ENCODE data around the gene ENAH. TPM values are rescaled to one million over a fixed set of nuclear protein-coding genes. Genes with fewer than 3 reads are reported as not detected.
A peak's percentile ranks its signal among the peaks of the same experiment; 100 is the strongest.

Gene ENAH
- total RNA-seq, 1 donor from 2014 or later, result 50.0 TPM

GRCh38 chr1:225691377-225691776, 38.5 kb upstream of the ENAH start:
- TF ChIP-seq CTCF (IDR thresholded peaks at IDR 0.05; ENCODE audit: insufficient read depth, low read length, severe bottlenecking), result no peak
- DNase-seq (ENCODE audit: low read depth) (peak; percentile 81), FAIRE-seq (no peak)
- Histone ChIP-seq H3K36me3 (ENCODE audit: control insufficient read depth, insufficient read depth, low read length) (no peaks in the 10 kb centered on the region), H3K27me3 (ENCODE audit: control insufficient read depth, insufficient read depth, low read length) (no peaks in the 10 kb centered on the region), H3K4me3 (ENCODE audit: low read depth, low read length) (no peak overlapping the region)

GRCh38 chr1:225689882-225690459, 37.0 kb upstream of the ENAH start:
- DNase-seq (ENCODE audit: low read depth) (peak; percentile 86), FAIRE-seq (no peak)
- H3K27me3 ChIP-seq (ENCODE audit: control insufficient read depth, insufficient read depth, low read length), result no peaks in the 10 kb centered on the region
- no peaks in the 10 kb centered on the region for H3K36me3 ChIP-seq (ENCODE audit: control insufficient read depth, insufficient read depth, low read length)
- H3K4me3 ChIP-seq (ENCODE audit: low read depth, low read length), result no peak overlapping the region
- TF ChIP-seq CTCF (IDR thresholded peaks at IDR 0.05; ENCODE audit: insufficient read depth, low read length, severe bottlenecking), result no peak

DNA sequence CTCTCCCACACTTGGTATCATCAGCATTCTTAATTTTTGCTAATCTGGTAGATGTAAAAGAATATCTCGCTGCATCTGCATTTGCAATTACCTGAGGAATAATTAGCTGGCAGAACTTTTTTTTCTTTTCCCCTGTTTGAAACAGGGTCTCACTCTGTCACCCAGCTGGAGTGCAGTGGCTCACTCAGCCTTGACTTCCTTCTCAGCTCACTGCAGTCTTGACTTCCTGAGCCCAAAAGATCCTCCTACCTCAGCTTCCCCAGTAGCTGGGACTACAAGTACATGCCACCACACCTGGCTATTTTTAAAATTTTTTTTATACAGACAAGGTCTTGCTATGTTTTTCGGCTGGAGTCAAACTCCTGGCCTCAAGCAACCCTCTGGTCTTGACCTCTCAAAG, 35.4 kb upstream of the ENAH start:
- Histone ChIP-seq H3K27me3 (ENCODE audit: control insufficient read depth, insufficient read depth, low read length) (no peaks in the 10 kb centered on the region), H3K36me3 (ENCODE audit: control insufficient read depth, insufficient read depth, low read length) (no peaks in the 10 kb centered on the region), H3K4me3 (ENCODE audit: low read depth, low read length) (no peak overlapping the region)
- no peak for FAIRE-seq
- no peak for TF ChIP-seq CTCF (IDR thresholded peaks at IDR 0.05; ENCODE audit: insufficient read depth, low read length, severe bottlenecking)
- DNase-seq (ENCODE audit: low read depth), result no peak

DNA sequence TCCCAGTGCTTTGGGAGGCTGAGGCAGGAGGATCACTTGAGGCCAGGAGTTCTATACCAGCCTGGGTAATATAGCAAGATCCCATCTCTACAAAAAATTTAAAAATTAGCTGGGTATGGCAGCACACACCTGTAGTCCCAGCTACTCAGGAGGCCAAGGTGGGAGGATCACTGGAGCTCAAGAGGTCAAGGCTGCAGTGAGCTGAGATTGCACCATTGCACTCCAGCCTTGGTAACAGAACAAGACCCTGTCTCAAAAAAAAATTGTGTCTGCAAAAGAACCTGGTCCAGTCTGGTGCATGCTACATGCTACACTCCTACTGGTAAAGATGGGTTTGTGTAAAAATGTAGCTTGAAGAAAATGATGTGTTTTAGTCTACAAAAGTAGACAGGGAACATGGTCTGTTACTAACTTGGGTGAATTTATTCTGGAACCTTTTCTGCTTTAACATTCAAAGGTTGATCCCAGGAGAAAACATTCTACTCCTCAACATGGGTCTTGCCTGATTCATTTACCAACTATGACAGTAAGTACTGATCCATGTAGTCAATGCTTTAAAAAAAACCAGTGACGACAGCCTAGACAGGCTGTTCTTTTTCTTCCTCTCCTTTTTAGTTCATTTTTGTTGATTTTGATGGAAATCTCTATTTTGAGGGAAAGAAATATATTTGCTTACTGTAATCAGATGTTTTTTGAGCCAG, 32.7 kb upstream of the ENAH start:
- Histone ChIP-seq H3K27me3 (ENCODE audit: control insufficient read depth, insufficient read depth, low read length) (no peaks in the 10 kb centered on the region), H3K36me3 (ENCODE audit: control insufficient read depth, insufficient read depth, low read length) (no peaks in the 10 kb centered on the region), H3K4me3 (ENCODE audit: low read depth, low read length) (no peak overlapping the region)
- TF ChIP-seq CTCF (IDR thresholded peaks at IDR 0.05; ENCODE audit: insufficient read depth, low read length, severe bottlenecking), result no peak
- DNase-seq (ENCODE audit: low read depth) (no peak), FAIRE-seq (no peak)

DNA sequence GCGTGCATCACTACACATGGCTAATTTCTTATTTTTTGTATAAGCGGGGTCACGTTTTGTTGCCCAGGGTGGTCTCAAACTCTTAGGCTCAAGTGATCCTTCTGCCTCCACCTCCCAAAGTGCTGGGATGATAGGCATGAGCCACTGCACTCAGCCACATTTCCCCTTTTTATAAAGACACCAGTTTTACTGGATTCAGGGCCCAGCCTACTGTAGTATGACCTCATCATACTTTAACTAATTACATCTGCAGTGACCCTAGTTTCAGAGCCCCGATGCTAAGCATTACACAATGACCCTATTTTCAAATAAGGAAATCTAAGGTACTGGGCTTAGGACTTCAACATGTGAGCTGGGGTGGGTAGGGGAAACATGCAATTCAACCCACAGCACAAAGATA, 31.8 kb upstream of the ENAH start:
- no peak overlapping the region for H3K4me3 ChIP-seq (ENCODE audit: low read depth, low read length)
- FAIRE-seq, result no peak
- no peak for TF ChIP-seq CTCF (IDR thresholded peaks at IDR 0.05; ENCODE audit: insufficient read depth, low read length, severe bottlenecking)
- H3K36me3 ChIP-seq (ENCODE audit: control insufficient read depth, insufficient read depth, low read length), result no peaks in the 10 kb centered on the region
- no peak for DNase-seq (ENCODE audit: low read depth)
- H3K27me3 ChIP-seq (ENCODE audit: control insufficient read depth, insufficient read depth, low read length), result no peaks in the 10 kb centered on the region

DNA sequence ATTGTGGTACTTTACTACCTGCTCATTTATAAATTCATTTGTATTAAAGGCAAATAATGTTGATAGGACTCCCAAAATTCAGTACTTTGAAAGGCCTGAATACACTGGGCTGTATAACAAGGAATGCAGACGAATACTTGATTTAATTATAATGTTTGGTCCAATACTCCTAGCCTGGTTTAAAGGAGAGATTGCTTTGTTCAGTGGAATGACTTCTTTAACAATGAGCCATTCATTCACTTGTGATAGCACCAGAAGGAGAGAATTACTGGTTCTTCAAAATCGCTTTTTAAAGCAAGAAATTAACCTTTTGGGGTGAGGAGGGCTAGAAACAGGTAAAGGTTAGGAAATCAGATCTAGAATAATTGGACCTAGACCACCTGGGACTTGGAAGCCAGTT, 28.3 kb upstream of the ENAH start:
- H3K36me3 ChIP-seq (ENCODE audit: control insufficient read depth, insufficient read depth, low read length), result no peaks in the 10 kb centered on the region
- TF ChIP-seq CTCF (IDR thresholded peaks at IDR 0.05; ENCODE audit: insufficient read depth, low read length, severe bottlenecking), result no peak
- FAIRE-seq, result no peak

More for the DNA sequence above, 28.3 kb upstream of the ENAH start:
- Histone ChIP-seq H3K27me3 (ENCODE audit: control insufficient read depth, insufficient read depth, low read length) (peaks cover 4% of the 10 kb centered on the region), H3K4me3 (ENCODE audit: low read depth, low read length) (no peak overlapping the region)
- DNase-seq (ENCODE audit: low read depth), result no peak

Data from bronchial epithelial cell (primary cell).